SJCRH30 (cell line): Measurements from ENCODE around the gene FHIT. TPM values are rescaled to one million over a fixed set of nuclear protein-coding genes. Genes with fewer than 3 reads are reported as not detected.
A peak's percentile ranks its signal among the peaks of the same experiment; 100 is the strongest.

Experiments used
- DNase-seq, 2 experiments: peaks; one replicate each; pipeline ENCODE4 v3.0.0-alpha.2; 2015 to 2020
- H3K27ac ChIP-seq: fragments of 250-450 bp; sonication (Bioruptor Pico); 2 replicates; pipeline ENCODE4 v1.5.1; 2020; ENCODE audit warnings: mild to moderate bottlenecking, moderate library complexity
- H3K27me3 ChIP-seq: fragments of 250-450 bp; sonication (Bioruptor Pico); 2 replicates; pipeline ENCODE4 v1.5.1; 2020; ENCODE audit warnings: mild to moderate bottlenecking, moderate library complexity
- H3K36me3 ChIP-seq: fragments of 250-450 bp; sonication (Bioruptor Pico); 2 replicates; pipeline ENCODE4 v1.5.1; 2020; ENCODE audit warnings: mild to moderate bottlenecking, moderate library complexity
- H3K4me1 ChIP-seq: fragments of 250-450 bp; sonication (Bioruptor Pico); 2 replicates; pipeline ENCODE4 v1.5.1; 2020; ENCODE audit warnings: mild to moderate bottlenecking, moderate library complexity
- H3K4me3 ChIP-seq: fragments of 250-450 bp; sonication (Bioruptor Pico); 2 replicates; pipeline ENCODE4 v1.5.1; 2020; ENCODE audit warnings: mild to moderate bottlenecking, moderate library complexity
- H3K9me3 ChIP-seq: fragments of 250-450 bp; sonication (Bioruptor Pico); replicated peaks from 2 replicates; pipeline ENCODE4 v1.5.1; 2020; ENCODE audit warnings: mild to moderate bottlenecking, moderate library complexity
- total RNA-seq: library from RNA; depleted of rRNA; stranded (reverse); fragments of >200 nt; shearing (Covaris generic); gene quantifications from 2 replicates; pipeline ENCODE4 v1.2.3, GENCODE V29; 2014

Gene FHIT
- total RNA-seq, 1 experiment from 2014 or later: 2.2 TPM

DNA sequence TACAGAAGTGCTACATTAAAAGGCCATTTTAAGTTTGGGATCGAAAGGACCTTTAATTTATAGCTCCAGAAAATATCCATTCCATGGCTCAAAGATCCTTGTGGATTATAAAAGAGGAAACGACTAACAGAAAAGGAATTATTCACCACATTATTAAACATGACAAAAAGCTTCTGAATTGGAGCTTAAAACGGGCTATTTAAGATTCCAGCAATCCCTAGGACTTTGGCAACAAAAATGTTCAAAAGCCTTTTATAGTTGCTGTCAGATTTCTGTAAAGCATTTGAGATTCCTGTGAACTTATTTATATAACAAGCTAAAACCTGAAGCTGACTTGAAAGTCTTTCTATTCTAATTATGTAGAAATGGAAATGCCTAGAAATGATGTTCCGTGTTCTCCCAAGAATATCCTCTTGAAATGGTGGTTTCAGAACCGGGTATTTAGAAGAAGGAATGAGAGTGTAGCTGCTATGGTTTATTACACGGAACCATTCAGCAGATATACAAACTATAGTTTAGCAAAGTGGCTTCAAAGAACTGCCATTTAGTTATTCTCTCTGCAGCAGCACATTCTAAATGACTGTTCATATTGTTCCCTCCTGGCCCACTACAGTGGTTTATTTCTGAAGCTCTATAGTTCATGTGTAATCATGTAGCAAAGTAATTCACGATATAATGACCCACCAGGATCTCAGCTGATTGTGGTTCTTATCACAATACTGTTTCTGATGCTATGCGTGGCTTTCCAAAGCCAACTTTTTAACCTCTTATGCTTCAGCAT is 961.7 kb downstream of the FHIT start:
- Histone ChIP-seq H3K27me3 (no peaks in the 10 kb centered on the region), H3K4me3 (no peak overlapping the region), H3K36me3 (no peaks in the 10 kb centered on the region), H3K4me1 (no peaks in the 10 kb centered on the region), H3K9me3 (no peaks in the 10 kb centered on the region), H3K27ac (no peak overlapping the region)
- DNase-seq: no peak

DNA sequence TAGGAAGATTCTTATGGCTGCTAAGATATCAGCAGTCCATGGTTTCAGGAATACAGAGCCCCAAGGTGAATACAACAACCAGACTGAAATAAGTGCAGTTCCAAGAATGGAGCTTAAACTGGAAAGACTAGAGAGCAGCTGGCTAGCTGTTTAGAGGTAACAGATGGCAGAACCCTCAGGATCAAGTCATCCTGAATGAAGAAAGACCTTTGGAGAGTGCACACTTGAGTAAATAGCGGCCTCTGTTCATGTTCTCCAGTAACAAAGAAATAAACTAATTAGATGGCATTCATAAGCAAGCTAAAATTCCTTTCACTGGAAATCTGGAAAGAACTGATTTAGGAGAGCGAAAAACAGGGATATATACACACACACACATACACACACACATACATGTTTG is 968.4 kb downstream of the FHIT start:
- Histone ChIP-seq H3K36me3 (no peaks in the 10 kb centered on the region), H3K27me3 (no peaks in the 10 kb centered on the region), H3K9me3 (no peaks in the 10 kb centered on the region), H3K4me3 (no peak overlapping the region), H3K27ac (no peak overlapping the region), H3K4me1 (no peaks in the 10 kb centered on the region)
- DNase-seq: peak in 1 of 2 experiments; percentile 13

DNA sequence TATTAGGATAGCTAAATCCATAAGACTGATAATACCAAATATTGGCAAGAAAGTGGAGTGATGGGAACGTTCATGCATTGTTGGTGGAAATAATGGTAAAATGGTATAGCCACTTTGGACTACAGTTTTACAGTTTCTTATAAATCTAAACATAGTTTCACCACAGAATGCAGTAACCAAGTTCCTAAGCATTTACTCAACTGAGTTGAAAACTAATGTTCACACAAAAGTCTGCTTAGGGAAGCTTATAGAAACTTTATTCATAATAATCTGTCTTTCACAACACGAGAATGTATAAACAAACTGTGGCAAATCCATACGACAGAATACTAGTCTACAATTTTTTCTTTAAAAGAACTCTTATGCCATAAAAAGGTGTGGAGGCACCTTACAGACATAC is 969.3 kb downstream of the FHIT start:
- no peaks in the 10 kb centered on the region for H3K27me3 ChIP-seq
- H3K9me3 ChIP-seq: no peaks in the 10 kb centered on the region
- no peak for DNase-seq

GRCh38 chr3:60277361-60277800 is 973.9 kb downstream of the FHIT start:
- DNase-seq: peak in 1 of 2 experiments; percentile 0
- Histone ChIP-seq H3K4me3 (no peak overlapping the region), H3K4me1 (no peaks in the 10 kb centered on the region), H3K27me3 (no peaks in the 10 kb centered on the region), H3K9me3 (no peaks in the 10 kb centered on the region), H3K36me3 (no peaks in the 10 kb centered on the region), H3K27ac (no peak overlapping the region)

More for the DNA sequence above, 969.3 kb downstream of the FHIT start:
- H3K27ac ChIP-seq: no peak overlapping the region
- H3K4me1 ChIP-seq: no peaks in the 10 kb centered on the region
- no peak overlapping the region for H3K4me3 ChIP-seq
- H3K36me3 ChIP-seq: no peaks in the 10 kb centered on the region

DNA sequence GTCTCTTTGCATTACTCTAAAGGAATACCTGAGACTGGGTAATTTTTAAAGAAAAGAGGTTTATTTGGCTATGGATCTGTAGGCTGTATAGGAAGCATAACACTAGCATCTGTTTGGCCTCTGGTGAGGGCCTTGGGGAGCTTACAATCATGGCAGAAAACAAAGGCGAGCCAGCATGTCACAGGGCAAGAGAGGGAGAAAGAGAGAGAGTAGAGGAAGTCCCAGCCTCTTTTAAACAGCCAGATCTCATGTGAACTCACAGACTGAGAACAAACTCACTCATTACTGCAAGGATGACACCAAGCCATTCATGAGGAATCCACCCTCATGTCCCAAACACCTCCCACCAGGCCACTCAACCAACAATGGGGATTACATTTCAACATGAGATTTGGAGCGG is 974.6 kb downstream of the FHIT start:
- H3K9me3 ChIP-seq: no peaks in the 10 kb centered on the region
- H3K27me3 ChIP-seq: no peaks in the 10 kb centered on the region
- no peaks in the 10 kb centered on the region for H3K36me3 ChIP-seq
- H3K4me3 ChIP-seq: no peak overlapping the region
- no peaks in the 10 kb centered on the region for H3K4me1 ChIP-seq
- DNase-seq: no peak
- no peak overlapping the region for H3K27ac ChIP-seq

DNA sequence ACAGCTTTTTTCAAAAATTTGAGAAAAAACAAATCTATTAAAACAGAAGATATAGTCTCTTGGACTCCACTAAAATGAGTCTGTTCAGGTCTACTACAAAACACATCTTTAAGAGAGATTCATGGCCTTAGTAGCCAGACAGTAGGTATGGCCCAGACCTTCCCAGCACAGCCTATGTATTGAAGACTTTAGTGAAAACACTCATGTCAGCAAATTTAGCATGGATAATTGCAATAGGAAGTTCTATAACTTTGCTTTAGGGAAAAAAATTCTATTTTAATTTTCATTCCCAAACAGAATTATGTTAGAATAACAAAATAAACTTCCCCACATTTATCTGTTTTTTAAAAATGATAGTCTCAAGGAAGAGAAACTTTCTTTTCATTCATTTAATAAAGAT is 976.6 kb downstream of the FHIT start:
- H3K27ac ChIP-seq: no peak overlapping the region
- H3K4me3 ChIP-seq: no peak overlapping the region
- no peak for DNase-seq
- H3K36me3 ChIP-seq: no peaks in the 10 kb centered on the region
- no peaks in the 10 kb centered on the region for H3K4me1 ChIP-seq
- no peaks in the 10 kb centered on the region for H3K9me3 ChIP-seq
- H3K27me3 ChIP-seq: no peaks in the 10 kb centered on the region

GRCh38 chr3:60274098-60274497 is 977.2 kb downstream of the FHIT start:
- Histone ChIP-seq H3K36me3 (no peaks in the 10 kb centered on the region), H3K9me3 (no peaks in the 10 kb centered on the region), H3K27ac (no peak overlapping the region), H3K4me3 (no peak overlapping the region), H3K4me1 (no peaks in the 10 kb centered on the region), H3K27me3 (no peaks in the 10 kb centered on the region)
- DNase-seq: no peak

- Histone ChIP-seq H3K9me3 (no peaks in the 10 kb centered on the region), H3K4me3 (no peak overlapping the region), H3K27me3 (no peaks in the 10 kb centered on the region), H3K27ac (no peak overlapping the region), H3K36me3 (no peaks in the 10 kb centered on the region), H3K4me1 (no peaks in the 10 kb centered on the region)
- no peak for DNase-seq
Measured at GRCh38 chr3:60269829-60270266, 981.4 kb downstream of the FHIT start.

GRCh38 chr3:60269377-60269776 is 981.9 kb downstream of the FHIT start:
- DNase-seq: no peak
- no peaks in the 10 kb centered on the region for H3K36me3 ChIP-seq

DNA sequence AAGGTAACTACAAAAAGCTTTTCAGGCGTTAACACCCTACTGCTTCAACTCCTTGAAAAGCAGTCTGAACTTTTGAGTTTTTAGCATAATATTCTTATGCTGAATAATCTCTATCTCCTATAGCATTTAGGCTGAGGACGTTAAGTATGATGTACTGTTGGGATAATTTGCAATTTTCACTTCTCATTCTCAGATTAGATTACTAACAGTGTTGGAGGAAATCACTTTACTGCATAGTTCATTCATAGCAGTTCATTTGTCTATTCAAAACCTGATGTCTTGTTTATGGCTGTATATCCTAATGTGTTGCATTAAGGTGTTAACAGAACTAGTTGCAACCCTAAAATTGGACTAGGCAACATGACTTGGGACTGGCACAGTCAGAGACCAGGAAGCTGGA is 983.1 kb downstream of the FHIT start:
- H3K36me3 ChIP-seq: no peaks in the 10 kb centered on the region
- H3K4me1 ChIP-seq: no peaks in the 10 kb centered on the region
- H3K9me3 ChIP-seq: no peaks in the 10 kb centered on the region
- no peak overlapping the region for H3K27ac ChIP-seq
- no peak overlapping the region for H3K4me3 ChIP-seq
- no peak for DNase-seq
- H3K27me3 ChIP-seq: no peaks in the 10 kb centered on the region

More at GRCh38 chr3:60269377-60269776, 981.9 kb downstream of the FHIT start:
- no peak overlapping the region for H3K4me3 ChIP-seq
- no peaks in the 10 kb centered on the region for H3K4me1 ChIP-seq
- H3K27ac ChIP-seq: no peak overlapping the region
- H3K27me3 ChIP-seq: no peaks in the 10 kb centered on the region
- H3K9me3 ChIP-seq: no peaks in the 10 kb centered on the region

DNA sequence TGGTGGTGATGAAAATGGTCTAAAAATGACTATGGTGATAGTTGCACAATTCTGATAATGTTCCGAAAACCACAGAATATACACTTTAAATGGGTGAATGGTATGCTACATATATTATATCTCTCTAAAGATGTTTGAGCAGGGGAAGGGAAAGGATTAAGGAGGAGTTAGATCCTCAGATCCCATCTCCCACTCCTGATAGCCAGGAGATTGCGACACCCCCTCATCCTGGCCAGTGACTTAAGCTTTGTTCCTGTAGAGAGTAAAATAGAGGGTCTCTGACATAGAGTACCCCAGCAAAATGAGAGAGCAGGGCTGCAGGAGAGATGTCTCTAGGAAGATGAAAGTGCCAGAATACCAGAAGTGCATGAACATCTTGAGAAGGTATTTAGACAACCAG is 984.8 kb downstream of the FHIT start:
- Histone ChIP-seq H3K4me1 (no peaks in the 10 kb centered on the region), H3K9me3 (no peaks in the 10 kb centered on the region), H3K27me3 (no peaks in the 10 kb centered on the region), H3K36me3 (no peaks in the 10 kb centered on the region), H3K27ac (no peak overlapping the region), H3K4me3 (no peak overlapping the region)
- DNase-seq: no peak

GRCh38 chr3:60263191-60263590 is 988.1 kb downstream of the FHIT start:
- Histone ChIP-seq H3K4me3 (no peak overlapping the region), H3K4me1 (no peaks in the 10 kb centered on the region)
- no peak for DNase-seq

GRCh38 chr3:60262546-60262945 is 988.7 kb downstream of the FHIT start:
- Histone ChIP-seq H3K27me3 (no peaks in the 10 kb centered on the region), H3K36me3 (no peaks in the 10 kb centered on the region), H3K4me3 (no peak overlapping the region), H3K4me1 (no peaks in the 10 kb centered on the region), H3K27ac (no peak overlapping the region), H3K9me3 (no peaks in the 10 kb centered on the region)
- no peak for DNase-seq

More at GRCh38 chr3:60263191-60263590, 988.1 kb downstream of the FHIT start:
- H3K27me3 ChIP-seq: no peaks in the 10 kb centered on the region
- H3K9me3 ChIP-seq: no peaks in the 10 kb centered on the region
- no peaks in the 10 kb centered on the region for H3K36me3 ChIP-seq
- no peak overlapping the region for H3K27ac ChIP-seq

DNA sequence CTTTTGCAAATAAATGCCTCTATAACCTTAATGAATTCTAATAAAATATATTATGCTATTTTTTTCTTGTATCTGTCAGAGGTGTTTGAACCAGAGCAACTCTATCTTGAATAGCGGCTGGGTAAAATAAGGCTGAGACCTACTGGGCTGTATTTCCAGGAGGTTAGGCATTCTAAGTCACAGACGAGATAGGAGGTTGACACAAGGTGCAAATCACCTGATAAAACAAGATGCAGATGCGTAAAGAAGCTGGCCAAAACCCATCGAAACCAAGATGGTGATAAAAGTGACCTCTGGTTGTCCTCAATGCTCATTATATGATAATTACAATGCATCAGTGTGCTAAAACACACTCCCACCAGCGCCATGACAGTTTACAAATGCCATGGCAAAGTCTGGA is 990.7 kb downstream of the FHIT start:
- H3K4me1 ChIP-seq: no peaks in the 10 kb centered on the region
- no peak overlapping the region for H3K27ac ChIP-seq
- H3K4me3 ChIP-seq: no peak overlapping the region
- no peaks in the 10 kb centered on the region for H3K36me3 ChIP-seq
- no peak for DNase-seq
- H3K27me3 ChIP-seq: no peaks in the 10 kb centered on the region
- H3K9me3 ChIP-seq: no peaks in the 10 kb centered on the region

DNA sequence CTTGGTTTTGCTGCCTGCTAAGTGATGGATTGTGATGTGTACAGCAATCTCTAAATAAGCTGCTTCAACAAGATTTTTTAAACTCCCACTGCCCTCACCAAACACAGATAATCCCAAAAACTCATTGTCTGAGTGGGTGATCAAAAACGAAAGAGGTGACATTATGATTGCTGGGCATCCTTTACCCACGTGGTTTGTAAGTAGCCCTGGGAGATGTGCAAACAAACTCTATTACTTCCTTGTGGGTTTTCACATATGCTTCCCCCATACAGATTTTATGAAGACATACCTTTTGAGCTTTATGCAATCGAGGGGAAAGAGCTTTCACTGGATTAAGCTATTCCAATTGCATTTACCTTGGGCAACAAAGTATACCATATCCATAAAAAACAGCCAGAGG is 1000.4 kb downstream of the FHIT start:
- H3K9me3 ChIP-seq: no peaks in the 10 kb centered on the region
- no peak overlapping the region for H3K4me3 ChIP-seq
- H3K36me3 ChIP-seq: no peaks in the 10 kb centered on the region
- no peaks in the 10 kb centered on the region for H3K4me1 ChIP-seq
- no peak for DNase-seq
- H3K27ac ChIP-seq: no peak overlapping the region
- H3K27me3 ChIP-seq: no peaks in the 10 kb centered on the region

DNA sequence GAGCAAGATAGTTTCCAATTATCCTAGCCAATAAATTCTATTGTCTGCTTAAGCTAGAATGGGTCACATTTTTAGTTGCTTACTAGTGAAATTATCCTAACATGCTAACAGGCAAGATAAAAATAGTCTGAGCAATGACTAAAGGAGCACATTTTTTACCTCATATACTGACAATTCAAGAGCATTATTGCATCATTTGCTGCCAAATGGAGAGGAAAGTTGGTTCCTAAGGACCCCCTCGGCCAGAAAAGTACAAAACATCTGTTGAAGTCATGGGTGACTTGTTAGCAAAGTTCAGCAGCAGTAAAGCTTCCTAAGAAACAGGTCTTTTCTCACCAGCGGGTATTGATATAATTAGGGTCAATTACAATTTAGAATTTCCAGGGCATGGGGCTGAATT is 1001.0 kb downstream of the FHIT start:
- no peaks in the 10 kb centered on the region for H3K27me3 ChIP-seq
- H3K36me3 ChIP-seq: no peaks in the 10 kb centered on the region
- H3K4me3 ChIP-seq: no peak overlapping the region
- no peaks in the 10 kb centered on the region for H3K9me3 ChIP-seq
- H3K4me1 ChIP-seq: no peaks in the 10 kb centered on the region
- no peak overlapping the region for H3K27ac ChIP-seq
- DNase-seq: no peak
